Fibroblast of skin of scalp (primary cell): ENCODE results near the gene SLC35D3.
"Not testable (repeated sequence)": the region's sequence is repeated elsewhere in the genome, so short reads cannot be mapped to it uniquely, and the experiment has no call there.

ENCODE experiments used
- DNase-seq: peaks from one replicate; pipeline ENCODE4 v3.0.0-alpha.2; 2013

The SLC35D3 gene

GRCh38 chr6:136923116-136923953 lies 1.2 kb downstream of the SLC35D3 start:
- no peak for DNase-seq

GRCh38 chr6:136923954-136924673 lies 2.0 kb downstream of the SLC35D3 start:
- no peak for DNase-seq

- DNase-seq, result no peak
These were observed 4.3 kb downstream of the SLC35D3 start for GRCh38 chr6:136926383-136926782.

GRCh38 chr6:136927292-136927691 lies 5.2 kb downstream of the SLC35D3 start:
- no peak for DNase-seq

- DNase-seq, result no peak
These were observed 8.4 kb downstream of the SLC35D3 start for GRCh38 chr6:136930528-136930927.

- no peak for DNase-seq
These were observed 10.5 kb downstream of the SLC35D3 start for GRCh38 chr6:136932599-136932998.

GRCh38 chr6:136945072-136945471 lies 23.0 kb downstream of the SLC35D3 start:
- no peak for DNase-seq

- no peak for DNase-seq
These were observed 23.6 kb downstream of the SLC35D3 start for GRCh38 chr6:136945711-136946121.

GRCh38 chr6:136947037-136947436 lies 24.9 kb downstream of the SLC35D3 start:
- no peak for DNase-seq

GRCh38 chr6:136949957-136950356 lies 27.9 kb downstream of the SLC35D3 start:
- not testable (repeated sequence) for DNase-seq

GRCh38 chr6:136950436-136951126 lies 28.5 kb downstream of the SLC35D3 start:
- no peak for DNase-seq

GRCh38 chr6:136952714-136953260 lies 30.7 kb downstream of the SLC35D3 start:
- DNase-seq, result no peak

- DNase-seq, result no peak
These were observed 33.0 kb downstream of the SLC35D3 start for GRCh38 chr6:136955123-136955522.

- DNase-seq, result no peak
These were observed 34.8 kb downstream of the SLC35D3 start for GRCh38 chr6:136956590-136957544.

- DNase-seq, result no peak
These were observed 36.1 kb downstream of the SLC35D3 start for GRCh38 chr6:136958168-136958567.

GRCh38 chr6:136959471-136959891 lies 37.4 kb downstream of the SLC35D3 start:
- no peak for DNase-seq

GRCh38 chr6:136959935-136960334 lies 37.8 kb downstream of the SLC35D3 start:
- DNase-seq, result not testable (repeated sequence)

GRCh38 chr6:136960781-136961180 lies 38.7 kb downstream of the SLC35D3 start:
- DNase-seq, result no peak

GRCh38 chr6:136961848-136962247 lies 39.7 kb downstream of the SLC35D3 start:
- DNase-seq, result no peak

- no peak for DNase-seq
These were observed 40.6 kb downstream of the SLC35D3 start for GRCh38 chr6:136962661-136963060.

GRCh38 chr6:136963259-136963658 lies 41.2 kb downstream of the SLC35D3 start:
- DNase-seq, result no peak

- no peak for DNase-seq
These were observed 42.3 kb downstream of the SLC35D3 start for GRCh38 chr6:136964398-136964797.
